ENCODE results near the gene UXS1.
A peak's percentile ranks its signal among the peaks of the same experiment; 100 is the strongest.

UXS1 gene

DNA sequence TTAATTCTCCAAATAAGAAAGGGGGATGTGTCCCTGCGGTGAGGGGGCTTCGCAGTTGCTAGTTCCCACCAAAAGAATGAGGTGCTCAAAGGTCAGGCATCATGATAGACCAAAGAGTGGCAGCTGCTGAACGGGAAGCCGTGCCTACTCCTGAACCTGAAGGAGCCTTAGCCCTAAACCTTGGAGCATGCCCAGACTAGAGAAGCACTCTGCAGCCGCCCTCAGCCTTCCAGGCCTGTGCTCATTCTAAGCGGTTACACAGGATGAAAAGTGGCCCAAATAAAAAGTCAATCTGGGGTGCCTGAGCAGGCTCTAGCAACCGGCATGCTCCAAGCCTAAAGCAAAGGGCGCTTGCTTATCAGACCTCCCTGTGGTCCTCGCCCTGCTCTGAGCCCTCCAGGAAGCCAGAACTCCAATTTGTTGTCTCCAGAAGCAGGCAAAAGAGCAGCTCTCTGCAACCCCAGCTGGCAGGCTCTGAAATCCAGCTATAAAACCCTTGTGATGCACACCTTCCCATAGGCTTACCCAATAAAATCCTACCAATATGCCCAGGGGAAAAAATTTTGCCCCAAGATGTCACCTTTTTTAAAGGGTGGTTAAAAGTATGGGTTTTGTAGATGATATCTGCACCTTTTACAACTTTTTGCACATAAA lies 17.5 kb downstream of the UXS1 start:
- Histone ChIP-seq H2BK12ac (ENCODE audit: low read length) (no peak overlapping the region), H3K79me1 (ENCODE audit: low read length) (no peaks in the 10 kb centered on the region), H2BK120ac (ENCODE audit: insufficient read depth, low read length, poor library complexity) (no peak overlapping the region), H2AK5ac (ENCODE audit: low read length) (no peak overlapping the region), H3K4me2 (ENCODE audit: low read length) (no peak overlapping the region), H3K27ac (ENCODE audit: low read depth, low read length) (no peak overlapping the region), H3K4me1 (ENCODE audit: control insufficient read depth in 1 of 2, insufficient read depth in 2 of 2, low read length in 2 of 2) (no peaks in the 10 kb centered on the region), H3K14ac (ENCODE audit: low read length) (no peak overlapping the region), H3K4me3 (ENCODE audit: low read depth, low read length) (no peak overlapping the region), H3K9ac (ENCODE audit: low read length) (no peak overlapping the region), H2BK5ac (ENCODE audit: low read depth, low read length, poor library complexity) (no peak overlapping the region), H3K36me3 (ENCODE audit: control insufficient read depth in 1 of 2, insufficient read depth in 2 of 2, low read length in 2 of 2) (peaks cover 3% of the 10 kb centered on the region in 2 experiments), H4K8ac (ENCODE audit: low read depth, low read length) (no peak overlapping the region), H2AFZ (ENCODE audit: insufficient read depth, low read length, poor library complexity) (no peak overlapping the region), H3K27me3 (ENCODE audit: insufficient read depth, low read length) (no peaks in the 10 kb centered on the region), H4K91ac (ENCODE audit: low read depth, low read length) (no peak overlapping the region), H3K9me3 (ENCODE audit: insufficient read depth, low read depth, low read length) (no peaks in the 10 kb centered on the region), H4K12ac (ENCODE audit: low read depth, low read length) (no peak overlapping the region), H3K23ac (ENCODE audit: low read length) (no peak overlapping the region), H3K79me2 (ENCODE audit: control insufficient read depth, insufficient read depth, low read length, poor library complexity) (no peaks in the 10 kb centered on the region), H3K4ac (ENCODE audit: low read depth, low read length) (peak overlapping the region; percentile 14), H3K18ac (ENCODE audit: low read length) (no peak overlapping the region)
- no peak for DNase-seq
- WGBS (ENCODE audit: extremely low coverage, insufficient coverage, insufficient read length) = no CpG with 5 or more reads among the region's 9 CpGs

DNA sequence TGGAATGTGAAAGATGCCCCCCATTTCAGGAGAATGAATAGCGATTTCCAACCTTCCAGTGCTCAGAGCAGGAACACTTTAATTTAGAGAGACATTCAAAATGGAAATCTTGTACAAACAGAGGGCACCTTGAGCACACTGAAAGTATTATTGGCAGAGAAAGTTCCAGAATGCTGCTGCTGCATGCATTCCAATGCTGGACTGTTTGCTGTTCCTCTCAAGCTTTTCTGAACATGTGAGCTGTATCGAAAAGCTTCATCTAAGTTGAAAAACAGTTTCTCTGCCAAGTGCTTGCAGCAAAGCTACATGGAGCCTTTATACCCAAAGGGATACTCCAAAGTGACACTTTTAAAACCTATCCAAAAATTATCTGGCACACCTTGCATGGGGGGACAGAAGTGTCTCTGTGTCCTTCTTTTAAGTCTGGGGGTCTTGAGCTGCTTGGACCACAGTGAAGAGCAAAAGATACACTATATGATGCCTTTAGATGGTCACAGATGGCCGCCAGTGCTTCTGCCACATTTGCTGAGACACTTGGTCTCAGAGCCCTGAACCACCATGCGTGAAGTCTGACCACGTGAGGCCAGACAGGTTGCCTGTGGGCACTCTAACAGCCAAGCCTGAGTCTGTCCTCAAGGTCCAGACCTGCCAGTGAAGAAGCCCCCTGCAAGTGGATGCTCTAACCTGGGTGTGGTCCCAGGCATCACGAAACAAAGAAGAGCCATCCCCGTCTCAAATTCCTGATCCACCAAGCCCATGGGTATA lies 18.8 kb downstream of the UXS1 start:
- Histone ChIP-seq H2BK120ac (ENCODE audit: insufficient read depth, low read length, poor library complexity) (no peak overlapping the region), H2BK12ac (ENCODE audit: low read length) (no peak overlapping the region), H3K4me1 (ENCODE audit: control insufficient read depth in 1 of 2, insufficient read depth in 2 of 2, low read length in 2 of 2) (no peaks in the 10 kb centered on the region), H3K9me3 (ENCODE audit: insufficient read depth, low read depth, low read length) (no peaks in the 10 kb centered on the region), H3K23ac (ENCODE audit: low read length) (no peak overlapping the region), H3K18ac (ENCODE audit: low read length) (no peak overlapping the region), H3K36me3 (ENCODE audit: control insufficient read depth in 1 of 2, insufficient read depth in 2 of 2, low read length in 2 of 2) (peaks cover 3% of the 10 kb centered on the region in 2 experiments), H2AFZ (ENCODE audit: insufficient read depth, low read length, poor library complexity) (no peak overlapping the region), H3K27me3 (ENCODE audit: insufficient read depth, low read length) (no peaks in the 10 kb centered on the region), H4K12ac (ENCODE audit: low read depth, low read length) (no peak overlapping the region), H3K14ac (ENCODE audit: low read length) (no peak overlapping the region), H3K79me1 (ENCODE audit: low read length) (no peaks in the 10 kb centered on the region), H4K8ac (ENCODE audit: low read depth, low read length) (no peak overlapping the region), H3K79me2 (ENCODE audit: control insufficient read depth, insufficient read depth, low read length, poor library complexity) (no peaks in the 10 kb centered on the region), H3K4ac (ENCODE audit: low read depth, low read length) (no peak overlapping the region), H3K27ac (ENCODE audit: low read depth, low read length) (no peak overlapping the region), H3K4me2 (ENCODE audit: low read length) (no peak overlapping the region), H3K4me3 (ENCODE audit: low read depth, low read length) (no peak overlapping the region), H4K91ac (ENCODE audit: low read depth, low read length) (no peak overlapping the region), H2AK5ac (ENCODE audit: low read length) (no peak overlapping the region), H2BK5ac (ENCODE audit: low read depth, low read length, poor library complexity) (no peak overlapping the region), H3K9ac (ENCODE audit: low read length) (no peak overlapping the region)
- DNase-seq = no peak
- WGBS (ENCODE audit: extremely low coverage, insufficient coverage, insufficient read length) = no CpG with 5 or more reads among the region's 7 CpGs

DNA sequence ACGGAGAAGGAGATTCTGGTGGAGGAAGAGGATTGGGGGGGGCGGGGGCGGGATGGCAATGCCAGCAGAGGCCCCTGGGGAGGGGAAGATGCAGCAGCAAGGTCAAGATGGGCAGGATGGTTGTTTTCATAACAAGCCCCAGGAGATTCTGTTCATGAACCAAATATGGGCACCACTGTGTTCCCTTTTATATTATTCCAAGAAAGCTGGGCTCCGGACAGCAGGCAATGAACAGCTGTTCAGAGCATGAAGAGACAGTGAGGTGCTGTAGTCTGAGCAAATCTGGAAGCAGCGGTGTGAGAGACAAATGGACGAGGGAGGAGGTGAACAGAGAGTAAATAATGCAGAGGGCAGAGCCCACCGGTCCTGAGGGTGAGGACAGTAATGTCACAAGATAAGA lies 20.0 kb downstream of the UXS1 start:
- no peak overlapping the region for H2BK120ac ChIP-seq (ENCODE audit: insufficient read depth, low read length, poor library complexity)
- no peak overlapping the region for H3K27ac ChIP-seq (ENCODE audit: low read depth, low read length)
- H3K9ac ChIP-seq (ENCODE audit: low read length) = no peak overlapping the region
- no peak overlapping the region for H2AK5ac ChIP-seq (ENCODE audit: low read length)
- no peak overlapping the region for H4K91ac ChIP-seq (ENCODE audit: low read depth, low read length)
- H3K27me3 ChIP-seq (ENCODE audit: insufficient read depth, low read length) = no peaks in the 10 kb centered on the region
- H2BK12ac ChIP-seq (ENCODE audit: low read length) = no peak overlapping the region
- H3K9me3 ChIP-seq (ENCODE audit: insufficient read depth, low read depth, low read length) = no peaks in the 10 kb centered on the region
- H3K4ac ChIP-seq (ENCODE audit: low read depth, low read length) = no peak overlapping the region
- H3K14ac ChIP-seq (ENCODE audit: low read length) = no peak overlapping the region
- H3K4me2 ChIP-seq (ENCODE audit: low read length) = no peak overlapping the region
- no peak overlapping the region for H3K18ac ChIP-seq (ENCODE audit: low read length)
- H3K4me1 ChIP-seq (ENCODE audit: control insufficient read depth in 1 of 2, insufficient read depth in 2 of 2, low read length in 2 of 2) = no peaks in the 10 kb centered on the region
- H2BK5ac ChIP-seq (ENCODE audit: low read depth, low read length, poor library complexity) = no peak overlapping the region
- no peak overlapping the region for H3K23ac ChIP-seq (ENCODE audit: low read length)
- DNase-seq = no peak
- no CpG with 5 or more reads among the region's 7 CpGs for WGBS (ENCODE audit: extremely low coverage, insufficient coverage, insufficient read length)
- H2AFZ ChIP-seq (ENCODE audit: insufficient read depth, low read length, poor library complexity) = no peak overlapping the region
- peaks cover 3% of the 10 kb centered on the region in 2 experiments for H3K36me3 ChIP-seq (ENCODE audit: control insufficient read depth in 1 of 2, insufficient read depth in 2 of 2, low read length in 2 of 2)
- H4K8ac ChIP-seq (ENCODE audit: low read depth, low read length) = no peak overlapping the region
- no peaks in the 10 kb centered on the region for H3K79me2 ChIP-seq (ENCODE audit: control insufficient read depth, insufficient read depth, low read length, poor library complexity)
- no peak overlapping the region for H4K12ac ChIP-seq (ENCODE audit: low read depth, low read length)
- no peaks in the 10 kb centered on the region for H3K79me1 ChIP-seq (ENCODE audit: low read length)
- no peak overlapping the region for H3K4me3 ChIP-seq (ENCODE audit: low read depth, low read length)

DNA sequence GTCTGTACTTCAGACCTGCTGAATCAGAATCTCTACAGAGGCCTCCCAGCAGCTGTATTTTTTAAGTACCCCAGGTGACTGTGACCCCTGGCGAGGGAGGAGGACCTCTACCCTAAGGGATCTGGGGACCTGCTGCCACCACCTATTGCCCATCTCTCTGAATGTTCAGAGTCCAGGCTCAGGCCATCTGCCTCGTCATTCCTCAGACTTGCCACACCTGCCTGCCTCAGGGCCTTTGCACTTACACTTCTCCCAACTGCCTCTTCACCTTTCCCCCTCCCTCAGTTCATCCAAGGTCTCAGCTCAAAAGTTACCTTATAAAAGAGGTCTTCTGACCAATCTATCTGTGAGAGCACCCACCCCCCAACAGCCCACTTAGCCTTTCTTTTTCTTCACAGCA lies 21.5 kb downstream of the UXS1 start:
- H3K4ac ChIP-seq (ENCODE audit: low read depth, low read length) = no peak overlapping the region
- no peak overlapping the region for H2AK5ac ChIP-seq (ENCODE audit: low read length)
- no CpG with 5 or more reads among the region's 2 CpGs for WGBS (ENCODE audit: extremely low coverage, insufficient coverage, insufficient read length)
- H2BK12ac ChIP-seq (ENCODE audit: low read length) = no peak overlapping the region
- no peaks in the 10 kb centered on the region for H3K79me2 ChIP-seq (ENCODE audit: control insufficient read depth, insufficient read depth, low read length, poor library complexity)
- H2BK5ac ChIP-seq (ENCODE audit: low read depth, low read length, poor library complexity) = no peak overlapping the region
- no peak overlapping the region for H4K12ac ChIP-seq (ENCODE audit: low read depth, low read length)
- H3K4me3 ChIP-seq (ENCODE audit: low read depth, low read length) = no peak overlapping the region
- H4K91ac ChIP-seq (ENCODE audit: low read depth, low read length) = no peak overlapping the region
- H3K36me3 ChIP-seq (ENCODE audit: control insufficient read depth in 1 of 2, insufficient read depth in 2 of 2, low read length in 2 of 2) = peaks cover 1 to 2% of the 10 kb centered on the region in 2 experiments
- no peak overlapping the region for H3K9ac ChIP-seq (ENCODE audit: low read length)
- H4K8ac ChIP-seq (ENCODE audit: low read depth, low read length) = no peak overlapping the region
- no peaks in the 10 kb centered on the region for H3K4me1 ChIP-seq (ENCODE audit: control insufficient read depth in 1 of 2, insufficient read depth in 2 of 2, low read length in 2 of 2)
- H3K27me3 ChIP-seq (ENCODE audit: insufficient read depth, low read length) = no peaks in the 10 kb centered on the region
- H3K18ac ChIP-seq (ENCODE audit: low read length) = no peak overlapping the region
- H2AFZ ChIP-seq (ENCODE audit: insufficient read depth, low read length, poor library complexity) = no peak overlapping the region
- H2BK120ac ChIP-seq (ENCODE audit: insufficient read depth, low read length, poor library complexity) = no peak overlapping the region
- no peaks in the 10 kb centered on the region for H3K79me1 ChIP-seq (ENCODE audit: low read length)
- H3K14ac ChIP-seq (ENCODE audit: low read length) = no peak overlapping the region
- no peak overlapping the region for H3K27ac ChIP-seq (ENCODE audit: low read depth, low read length)
- H3K23ac ChIP-seq (ENCODE audit: low read length) = no peak overlapping the region
- DNase-seq = peak; percentile 41 to 58
- H3K9me3 ChIP-seq (ENCODE audit: insufficient read depth, low read depth, low read length) = no peaks in the 10 kb centered on the region
- H3K4me2 ChIP-seq (ENCODE audit: low read length) = no peak overlapping the region
